Progenitor cell of endocrine pancreas (in vitro differentiated cells): ENCODE results near the gene ZBTB20. TPM values are rescaled to one million over a fixed set of nuclear protein-coding genes. Genes with fewer than 3 reads are reported as not detected.

Experiments
- DNase-seq: peaks from one replicate; pipeline ENCODE4 v3.0.0; 2021; ENCODE audit warnings: low spot score; ENCODE audit not compliant: unreplicated experiment
- H3K27ac Mint-ChIP-seq: 2 replicates; pipeline ENCODE4 v1.8.0; 2021; ENCODE audit warnings: mild to moderate bottlenecking, moderate library complexity, mixed read lengths
- H3K27me3 Mint-ChIP-seq: 2 replicates; pipeline ENCODE4 v1.8.0; 2021; ENCODE audit warnings: mixed read lengths
- H3K36me3 Mint-ChIP-seq: 2 replicates; pipeline ENCODE4 v1.8.0; 2022; ENCODE audit warnings: mixed read lengths; ENCODE audit not compliant: insufficient read depth
- H3K4me1 Mint-ChIP-seq: 2 replicates; pipeline ENCODE4 v1.8.0; 2021; ENCODE audit warnings: low read depth, mixed read lengths
- H3K4me3 Mint-ChIP-seq: 2 replicates; pipeline ENCODE4 v1.8.0; 2021; ENCODE audit warnings: low read depth, mild to moderate bottlenecking, moderate library complexity, mixed read lengths
- H3K9me3 Mint-ChIP-seq: 2 replicates; pipeline ENCODE4 v1.8.0; 2021; ENCODE audit warnings: low read depth, mixed read lengths
- total RNA-seq: library from RNA; stranded (reverse); gene quantifications from 2 replicates; pipeline ENCODE4 v1.2.1, GENCODE V29; 2021
- TF ChIP-seq, protein P1 (sequence below): fragments of 200-600 bp; sonication (generic); IDR thresholded peaks from one replicate; pipeline ENCODE4 v1.5.0; 2021; ENCODE audit warnings: antibody characterized with exemption, mild to moderate bottlenecking; ENCODE audit not compliant: unreplicated experiment

The ZBTB20 gene
- total RNA-seq, 1 donor from 2014 or later: 27.3 TPM

DNA sequence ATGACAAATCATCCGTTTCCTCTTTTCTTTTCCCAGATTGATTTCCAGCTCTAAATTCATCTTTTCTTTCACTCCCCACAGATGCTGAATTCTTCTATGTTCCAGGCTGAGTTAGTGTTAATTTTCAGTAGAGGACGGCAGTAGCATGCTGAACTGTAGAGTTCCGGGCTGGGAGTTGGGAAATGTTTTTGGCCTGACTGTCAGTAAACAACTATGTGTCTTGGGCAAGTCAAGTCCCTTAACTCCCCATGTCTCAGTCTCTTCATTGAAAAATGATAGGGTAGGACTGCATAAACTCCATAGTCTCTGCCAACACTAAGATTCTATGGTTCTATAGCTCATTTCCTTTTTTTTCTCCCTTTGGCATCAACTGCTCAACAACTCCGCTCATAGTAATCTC is 519.3 kb downstream of the ZBTB20 start:
- H3K4me3 Mint-ChIP-seq: no peak overlapping the region
- TF ChIP-seq, protein P1, sequence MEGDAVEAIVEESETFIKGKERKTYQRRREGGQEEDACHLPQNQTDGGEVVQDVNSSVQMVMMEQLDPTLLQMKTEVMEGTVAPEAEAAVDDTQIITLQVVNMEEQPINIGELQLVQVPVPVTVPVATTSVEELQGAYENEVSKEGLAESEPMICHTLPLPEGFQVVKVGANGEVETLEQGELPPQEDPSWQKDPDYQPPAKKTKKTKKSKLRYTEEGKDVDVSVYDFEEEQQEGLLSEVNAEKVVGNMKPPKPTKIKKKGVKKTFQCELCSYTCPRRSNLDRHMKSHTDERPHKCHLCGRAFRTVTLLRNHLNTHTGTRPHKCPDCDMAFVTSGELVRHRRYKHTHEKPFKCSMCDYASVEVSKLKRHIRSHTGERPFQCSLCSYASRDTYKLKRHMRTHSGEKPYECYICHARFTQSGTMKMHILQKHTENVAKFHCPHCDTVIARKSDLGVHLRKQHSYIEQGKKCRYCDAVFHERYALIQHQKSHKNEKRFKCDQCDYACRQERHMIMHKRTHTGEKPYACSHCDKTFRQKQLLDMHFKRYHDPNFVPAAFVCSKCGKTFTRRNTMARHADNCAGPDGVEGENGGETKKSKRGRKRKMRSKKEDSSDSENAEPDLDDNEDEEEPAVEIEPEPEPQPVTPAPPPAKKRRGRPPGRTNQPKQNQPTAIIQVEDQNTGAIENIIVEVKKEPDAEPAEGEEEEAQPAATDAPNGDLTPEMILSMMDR: no peak
- H3K9me3 Mint-ChIP-seq: no peaks in the 10 kb centered on the region
- H3K27me3 Mint-ChIP-seq: no peaks in the 10 kb centered on the region
- H3K4me1 Mint-ChIP-seq: no peaks in the 10 kb centered on the region
- no peak for DNase-seq
- no peak overlapping the region for H3K27ac Mint-ChIP-seq
- no peaks in the 10 kb centered on the region for H3K36me3 Mint-ChIP-seq

DNA sequence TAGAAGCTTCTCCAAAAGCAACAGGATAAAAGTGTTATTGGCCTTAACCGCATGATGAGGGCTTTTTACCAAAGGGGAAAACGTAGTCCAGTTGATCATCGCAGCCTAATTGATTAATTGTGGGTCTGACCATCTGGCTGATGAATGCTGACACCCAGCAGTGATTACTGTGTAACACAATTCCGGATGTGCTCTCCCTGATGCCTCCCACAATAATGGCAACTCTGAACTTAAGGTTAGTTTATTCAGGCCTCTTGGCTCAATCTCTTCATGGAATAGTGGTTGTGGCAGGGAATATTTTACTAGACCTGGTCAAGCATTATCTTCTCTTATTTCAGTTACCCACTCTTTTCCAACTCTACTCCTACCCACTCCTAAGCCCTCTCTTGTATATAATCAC is 520.3 kb downstream of the ZBTB20 start:
- H3K4me3 Mint-ChIP-seq: no peak overlapping the region
- no peaks in the 10 kb centered on the region for H3K9me3 Mint-ChIP-seq
- TF ChIP-seq, protein P1: no peak
- no peak overlapping the region for H3K27ac Mint-ChIP-seq
- H3K36me3 Mint-ChIP-seq: no peaks in the 10 kb centered on the region
- no peak for DNase-seq
- H3K4me1 Mint-ChIP-seq: no peaks in the 10 kb centered on the region
- H3K27me3 Mint-ChIP-seq: no peaks in the 10 kb centered on the region

DNA sequence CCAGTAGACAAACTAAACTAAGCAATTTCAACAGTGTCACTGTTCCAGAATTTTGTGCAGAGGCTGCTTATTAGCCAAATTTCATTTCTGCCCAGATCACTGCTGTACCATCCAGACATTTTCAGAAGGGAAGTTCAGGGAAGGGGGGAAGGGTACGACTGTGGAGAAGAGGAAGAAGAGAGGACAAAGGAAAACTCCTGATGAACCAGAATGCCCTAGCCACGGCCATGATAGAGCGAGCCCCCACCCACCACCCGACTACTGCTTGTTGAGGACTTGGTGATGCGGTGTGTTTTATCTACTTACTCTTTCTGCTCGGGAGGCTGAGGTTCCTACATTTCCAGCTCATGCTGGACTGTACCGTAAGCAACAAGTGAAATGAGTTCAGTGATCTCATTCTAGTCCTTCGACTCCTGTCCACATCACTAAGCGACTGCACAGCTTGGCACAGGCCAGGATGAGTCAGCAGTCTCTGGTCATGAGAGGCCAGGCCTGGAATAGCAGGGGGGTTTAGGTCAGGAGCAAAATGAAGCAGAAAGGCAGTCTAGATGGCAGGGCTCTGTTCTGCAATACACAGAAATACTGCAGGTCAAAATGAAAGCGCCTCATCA is 522.4 kb downstream of the ZBTB20 start:
- no peaks in the 10 kb centered on the region for H3K4me1 Mint-ChIP-seq
- TF ChIP-seq, protein P1: no peak

DNA sequence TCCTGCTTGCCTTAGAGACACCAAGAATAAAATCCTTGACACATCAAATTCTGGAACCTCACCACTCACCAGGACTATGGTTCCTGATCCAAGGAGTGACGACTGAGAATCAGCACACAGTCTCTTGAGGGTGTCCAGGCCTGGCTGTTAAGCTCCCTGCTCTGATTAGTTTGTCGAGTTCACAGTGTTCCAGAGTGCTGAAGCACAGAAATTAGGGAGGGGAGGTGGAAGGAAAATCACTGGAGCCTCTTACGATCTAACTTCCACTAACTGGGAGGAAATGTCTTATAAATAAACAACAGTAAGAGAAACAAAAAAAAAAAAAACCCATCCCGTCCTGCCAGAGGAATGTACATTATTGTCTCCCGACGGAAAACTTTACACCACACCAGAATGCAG is 523.0 kb downstream of the ZBTB20 start:
- H3K4me1 Mint-ChIP-seq: no peaks in the 10 kb centered on the region
- H3K27ac Mint-ChIP-seq: no peak overlapping the region

More for the DNA sequence above, 522.4 kb downstream of the ZBTB20 start:
- Mint-ChIP-seq H3K4me3 (no peak overlapping the region), H3K27me3 (no peaks in the 10 kb centered on the region), H3K9me3 (no peaks in the 10 kb centered on the region), H3K27ac (no peak overlapping the region), H3K36me3 (no peaks in the 10 kb centered on the region)
- no peak for DNase-seq

DNA sequence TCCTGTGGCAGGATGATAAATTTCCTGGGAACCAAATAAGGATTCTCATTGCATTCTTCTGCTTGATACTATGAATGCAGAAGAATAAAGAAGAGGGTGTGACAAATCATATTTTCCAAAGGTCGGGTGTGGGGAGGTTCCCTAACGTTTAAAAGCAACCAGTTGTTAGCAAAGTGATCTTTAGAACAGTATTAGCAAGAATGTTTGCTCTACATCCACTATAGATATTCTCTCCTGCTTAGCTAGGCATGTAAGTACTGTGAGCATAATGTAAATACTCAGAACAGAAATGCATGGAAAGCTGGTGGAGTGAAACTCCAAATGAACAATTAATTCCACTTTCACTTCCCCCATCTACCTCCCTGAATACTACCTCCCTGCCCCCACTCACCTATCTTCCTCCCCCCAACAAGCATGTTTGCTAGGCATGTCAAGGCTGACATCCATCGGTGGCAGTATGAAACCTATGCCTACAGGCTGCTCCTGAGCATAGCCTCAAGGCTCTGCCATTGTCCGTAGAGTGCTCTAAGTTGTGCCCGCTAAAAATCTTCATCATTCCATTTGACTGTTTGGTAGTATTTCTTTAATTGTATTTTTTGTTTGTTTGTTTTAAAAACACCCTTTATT is 523.6 kb downstream of the ZBTB20 start:
- H3K27ac Mint-ChIP-seq: peak overlapping the region; percentile 27
- no peaks in the 10 kb centered on the region for H3K36me3 Mint-ChIP-seq
- TF ChIP-seq, protein P1: no peak
- DNase-seq: no peak
- H3K27me3 Mint-ChIP-seq: no peaks in the 10 kb centered on the region
- no peaks in the 10 kb centered on the region for H3K9me3 Mint-ChIP-seq
- no peak overlapping the region for H3K4me3 Mint-ChIP-seq
- no peaks in the 10 kb centered on the region for H3K4me1 Mint-ChIP-seq

More for the DNA sequence above, 523.0 kb downstream of the ZBTB20 start:
- TF ChIP-seq, protein P1: no peak
- no peaks in the 10 kb centered on the region for H3K9me3 Mint-ChIP-seq
- no peak overlapping the region for H3K4me3 Mint-ChIP-seq
- no peak for DNase-seq
- H3K27me3 Mint-ChIP-seq: no peaks in the 10 kb centered on the region
- H3K36me3 Mint-ChIP-seq: no peaks in the 10 kb centered on the region
